H9 (cell line): ENCODE data around the gene ENPP5. TPM values are rescaled to one million over a fixed set of nuclear protein-coding genes. Genes with fewer than 3 reads are reported as not detected.

Experiments
- DNase-seq: peaks from one replicate; pipeline ENCODE4 v3.0.0-alpha.2; 2017
- H2AFZ ChIP-seq: one replicate; pipeline ENCODE4 v1.6.1; 2013; ENCODE audit warnings: mild to moderate bottlenecking, low read length, control low read depth, moderate library complexity
- H2AK5ac ChIP-seq: 2 replicates; pipeline ENCODE4 v1.6.1; 2013; ENCODE audit warnings: low read length, control low read depth, mixed read lengths; ENCODE audit not compliant: insufficient read length
- H2BK120ac ChIP-seq: one replicate; pipeline ENCODE4 v1.6.1; 2013; ENCODE audit warnings: low read depth, mild to moderate bottlenecking, low read length, control low read depth, inconsistent platforms; ENCODE audit not compliant: poor library complexity, severe bottlenecking
- H2BK12ac ChIP-seq: 2 replicates; pipeline ENCODE4 v1.6.1; 2013; ENCODE audit warnings: low read length, control low read depth, mixed read lengths, low read depth; ENCODE audit not compliant: insufficient read length
- H2BK15ac ChIP-seq: 2 replicates; pipeline ENCODE4 v1.6.1; 2013; ENCODE audit warnings: low read depth, low read length, control low read depth
- H2BK20ac ChIP-seq: one replicate; pipeline ENCODE4 v1.6.1; 2013; ENCODE audit warnings: low read depth, mild to moderate bottlenecking, low read length, control low read depth, inconsistent platforms; ENCODE audit not compliant: poor library complexity, severe bottlenecking
- H2BK5ac ChIP-seq: 2 replicates; pipeline ENCODE4 v1.6.1; 2013; ENCODE audit warnings: low read length, control low read depth, mixed read lengths; ENCODE audit not compliant: insufficient read length
- H3K14ac ChIP-seq: 2 replicates; pipeline ENCODE4 v1.6.1; 2013; ENCODE audit warnings: low read length, control low read depth; ENCODE audit not compliant: insufficient read depth
- H3K18ac ChIP-seq: 2 replicates; pipeline ENCODE4 v1.6.1; 2013; ENCODE audit warnings: low read depth, mild to moderate bottlenecking, mixed read lengths, low read length, control low read depth; ENCODE audit not compliant: insufficient read length
- H3K23ac ChIP-seq: 2 replicates; pipeline ENCODE4 v1.6.1; 2013; ENCODE audit warnings: low read length, control low read depth, mixed read lengths, low read depth; ENCODE audit not compliant: insufficient read length
- H3K23me2 ChIP-seq: 2 replicates; pipeline ENCODE4 v1.6.1; 2013; ENCODE audit warnings: low read depth, mild to moderate bottlenecking, mixed read lengths, low read length, control low read depth; ENCODE audit not compliant: insufficient read length, poor library complexity, severe bottlenecking
- H3K27ac ChIP-seq: 2 replicates; pipeline ENCODE4 v1.5.1; 2013; ENCODE audit warnings: low read length, control low read depth, mixed read lengths, low read depth; ENCODE audit not compliant: insufficient read length
- H3K27me3 ChIP-seq: 2 replicates; pipeline ENCODE4 v1.6.1; 2013; ENCODE audit warnings: low read length, control low read depth, inconsistent platforms; ENCODE audit not compliant: insufficient read depth
- H3K4ac ChIP-seq: 2 replicates; pipeline ENCODE4 v1.6.1; 2013; ENCODE audit warnings: low read depth, mild to moderate bottlenecking, control low read depth, inconsistent platforms, low read length, moderate library complexity
- H3K4me1 ChIP-seq: 2 replicates; pipeline ENCODE4 v1.6.1; 2013; ENCODE audit warnings: low read length, control low read depth, inconsistent platforms; ENCODE audit not compliant: insufficient read depth
- H3K4me2 ChIP-seq: 2 replicates; pipeline ENCODE4 v1.6.1; 2013; ENCODE audit warnings: low read length, control low read depth, mixed read lengths; ENCODE audit not compliant: insufficient read length, insufficient read depth
- H3K56ac ChIP-seq: 2 replicates; pipeline ENCODE4 v1.6.1; 2013; ENCODE audit warnings: low read depth, mild to moderate bottlenecking, mixed read lengths, low read length, control low read depth; ENCODE audit not compliant: insufficient read length
- H3K79me1 ChIP-seq: 2 replicates; pipeline ENCODE4 v1.6.1; 2013; ENCODE audit warnings: low read depth, mild to moderate bottlenecking, moderate library complexity, low read length, control low read depth, inconsistent platforms; ENCODE audit not compliant: insufficient read depth, poor library complexity, severe bottlenecking
- H3K79me2 ChIP-seq: 2 replicates; pipeline ENCODE4 v1.6.1; 2013; ENCODE audit warnings: low read length, control low read depth, inconsistent platforms; ENCODE audit not compliant: insufficient read depth
- H3K9ac ChIP-seq: 2 replicates; pipeline ENCODE4 v1.6.1; 2013; ENCODE audit warnings: low read length, control low read depth, mixed read lengths; ENCODE audit not compliant: insufficient read length; ENCODE audit errors: extremely low read depth
- H3K9me3 ChIP-seq: one replicate; pipeline ENCODE4 v1.6.1; 2013; ENCODE audit warnings: low read depth, low read length, inconsistent platforms; ENCODE audit not compliant: control insufficient read depth
- H3T11ph ChIP-seq: one replicate; pipeline ENCODE4 v1.6.1; 2013; ENCODE audit warnings: mild to moderate bottlenecking, low read length, control low read depth, inconsistent platforms
- H4K20me1 ChIP-seq: one replicate; pipeline ENCODE4 v1.6.1; 2013; ENCODE audit not compliant: control insufficient read depth, insufficient read length, insufficient read depth
- H4K5ac ChIP-seq: 2 replicates; pipeline ENCODE4 v1.6.1; 2013; ENCODE audit warnings: low read depth, mild to moderate bottlenecking, mixed read lengths, low read length, control low read depth; ENCODE audit not compliant: insufficient read length
- H4K8ac ChIP-seq: replicated peaks from 2 replicates; pipeline ENCODE4 v1.6.1; 2013; ENCODE audit warnings: low read length, control low read depth, mixed read lengths, low read depth; ENCODE audit not compliant: insufficient read length
- H4K91ac ChIP-seq: 2 replicates; pipeline ENCODE4 v1.6.1; 2013; ENCODE audit warnings: low read depth, mild to moderate bottlenecking, moderate library complexity, mixed read lengths, low read length, control low read depth; ENCODE audit not compliant: insufficient read length
- H3K27ac Mint-ChIP-seq, 3 experiments: 2 replicates in 2 of 3; 3 replicates in 1 of 3; pipeline ENCODE4 v1.8.0; 2020 to 2021; ENCODE audit warnings: mixed read lengths in 3 of 3, mild to moderate bottlenecking in 1 of 3, moderate library complexity in 1 of 3
- H3K27me3 Mint-ChIP-seq: 2 replicates; pipeline ENCODE4 v1.8.0; 2021; ENCODE audit warnings: low read depth, mild to moderate bottlenecking, moderate library complexity, mixed read lengths
- H3K36me3 Mint-ChIP-seq, 3 experiments: 2 replicates in 2 of 3; 3 replicates in 1 of 3; pipeline ENCODE4 v1.8.0; 2020 to 2021; ENCODE audit warnings: low read depth in 3 of 3, mixed read lengths in 3 of 3; ENCODE audit not compliant: insufficient read depth in 1 of 3
- H3K4me1 Mint-ChIP-seq, 2 experiments: 2 replicates each; pipeline ENCODE4 v1.8.0; 2020; ENCODE audit warnings: mixed read lengths in 2 of 2
- H3K4me3 Mint-ChIP-seq, 2 experiments: 2 replicates in 1 of 2; 3 replicates in 1 of 2; pipeline ENCODE4 v1.8.0; 2020 to 2021; ENCODE audit warnings: mild to moderate bottlenecking in 2 of 2, mixed read lengths in 2 of 2, moderate library complexity in 1 of 2
- H3K9me3 Mint-ChIP-seq, 2 experiments: 2 replicates in 1 of 2; 3 replicates in 1 of 2; pipeline ENCODE4 v1.8.0; 2020; ENCODE audit warnings: mild to moderate bottlenecking in 2 of 2, mixed read lengths in 2 of 2, moderate library complexity in 1 of 2
- CTCF ChIP-seq: fragments of 200-600 bp; sonication (generic); conservative IDR thresholded peaks from 3 replicates; pipeline ENCODE4 v1.8.0; 2021; ENCODE audit warnings: antibody characterized with exemption, mild to moderate bottlenecking
- WGBS: extraction: QIAGEN DNeasy Blood & Tissue Kit; methylation state at CpG from one replicate; pipeline ENCODE4 v1.1.7; 2013; ENCODE audit warnings: missing lambda C conversion rate, low lambda C conversion rate, mixed read lengths; ENCODE audit not compliant: insufficient read length; ENCODE audit errors: extremely low coverage; 5-methylcytosine and 5-hydroxymethylcytosine counted together
- total RNA-seq: library from RNA; stranded (reverse); gene quantifications from 2 replicates; pipeline ENCODE4 v1.2.1, GENCODE V29; 2021

Gene ENPP5
- total RNA-seq, 1 experiment from 2014 or later: 4.6 TPM

GRCh38 chr6:46129629-46130511 lies 40.9 kb downstream of the ENPP5 start, which contains the start of gene ENPP4:
Gene ENPP4 (plus strand): TSS chr6:46129989. CDS start chr6:46139584, 9,595 bp downstream.
- Histone ChIP-seq H3K4ac (no peak within 1 kb of the TSS), H2BK15ac (no peak within 1 kb of the TSS), H2BK20ac (no peak within 1 kb of the TSS), H2AK5ac (no peak within 1 kb of the TSS), H3K14ac (no peak within 1 kb of the TSS), H4K20me1 (no peaks in the 10 kb centered on the region), H3T11ph (no peak within 1 kb of the TSS), H3K23ac (no peak within 1 kb of the TSS), H3K27me3 (no peaks in the 10 kb centered on the region), H2BK5ac (no peak within 1 kb of the TSS), H4K5ac (no peak within 1 kb of the TSS), H3K4me1 (peaks cover 2% of the 10 kb centered on the region; the same call in 1 of the 2 replicates), H3K23me2 (peaks cover 9% of the 10 kb centered on the region), H3K56ac (no peak within 1 kb of the TSS), H3K4me2 (peak within 1 kb of the TSS; percentile 97), H3K18ac (no peak within 1 kb of the TSS), H2BK12ac (no peak within 1 kb of the TSS), H4K8ac (no peak within 1 kb of the TSS), H3K9ac (peak within 1 kb of the TSS; percentile 65), H3K9me3 (no peaks in the 10 kb centered on the region), H3K27ac (no peak within 1 kb of the TSS), H3K79me1 (no peaks in the 10 kb centered on the region), H3K79me2 (no peaks in the 10 kb centered on the region), H2BK120ac (no peak within 1 kb of the TSS), H4K91ac (no peak within 1 kb of the TSS), H2AFZ (peak within 1 kb of the TSS; percentile 84)
- peaks cover 19% of the 10 kb centered on the region for H3K27me3 Mint-ChIP-seq
- H3K4me1 Mint-ChIP-seq: peaks cover 13 to 17% of the 10 kb centered on the region in 2 experiments
- DNase-seq: peak; percentile 96
- no peaks in the 10 kb centered on the region; a peak in 1 of 5 replicates for H3K9me3 Mint-ChIP-seq
- peak within 1 kb of the TSS; percentile 83 to 93 for H3K4me3 Mint-ChIP-seq
- no peak within 1 kb of the TSS; a peak in 1 of 7 replicates for H3K27ac Mint-ChIP-seq
- no peaks in the 10 kb centered on the region for H3K36me3 Mint-ChIP-seq
- WGBS: no CpG with 5 or more reads among the region's 61 CpGs
- TF ChIP-seq CTCF: no peak; the same call in 2 of the 3 replicates
